HG02852 (cell line): ENCODE data around the gene ZNF407.

Experiments used
- ATAC-seq: cut with Tn5 transposase; IDR thresholded peaks from one replicate; pipeline ENCODE4 v1.9.1; 2021; ENCODE audit warnings: mild to moderate bottlenecking, moderate library complexity; ENCODE audit not compliant: unreplicated experiment

ZNF407 gene

GRCh38 chr18:74869904-74870863 is 272.5 kb downstream of the ZNF407 start:
- peak; percentile 87 for ATAC-seq

GRCh38 chr18:74870950-74871349 is 273.3 kb downstream of the ZNF407 start:
- ATAC-seq: no peak

GRCh38 chr18:74873629-74874028 is 276.0 kb downstream of the ZNF407 start:
- no peak for ATAC-seq

GRCh38 chr18:74874351-74874750 is 276.7 kb downstream of the ZNF407 start:
- no peak for ATAC-seq

- no peak for ATAC-seq
Observed at GRCh38 chr18:74876630-74877243, 279.1 kb downstream of the ZNF407 start.

GRCh38 chr18:74878267-74878666 is 280.6 kb downstream of the ZNF407 start:
- no peak for ATAC-seq

GRCh38 chr18:74880706-74881278 is 283.1 kb downstream of the ZNF407 start:
- ATAC-seq: no peak

- no peak for ATAC-seq
Observed at GRCh38 chr18:74892066-74892627, 294.5 kb downstream of the ZNF407 start.

- no peak for ATAC-seq
Observed at GRCh38 chr18:74895686-74896085, 298.0 kb downstream of the ZNF407 start.

- ATAC-seq: no peak
Observed at GRCh38 chr18:74896390-74896991, 298.8 kb downstream of the ZNF407 start.

- no peak for ATAC-seq
Observed at GRCh38 chr18:74897971-74898657, 300.4 kb downstream of the ZNF407 start.

GRCh38 chr18:74898965-74899364 is 301.3 kb downstream of the ZNF407 start:
- ATAC-seq: no peak

GRCh38 chr18:74899554-74899953 is 301.9 kb downstream of the ZNF407 start:
- ATAC-seq: no peak

- no peak for ATAC-seq
Observed at GRCh38 chr18:74901362-74902146, 303.9 kb downstream of the ZNF407 start.

- ATAC-seq: no peak
Observed at GRCh38 chr18:74902147-74902455, 304.4 kb downstream of the ZNF407 start.

GRCh38 chr18:74905247-74905646 is 307.6 kb downstream of the ZNF407 start:
- ATAC-seq: no peak

- ATAC-seq: no peak
Observed at GRCh38 chr18:74906184-74906583, 308.5 kb downstream of the ZNF407 start.

GRCh38 chr18:74914052-74914591 is 316.5 kb downstream of the ZNF407 start:
- no peak for ATAC-seq

- no peak for ATAC-seq
Observed at GRCh38 chr18:74914648-74915047, 317.0 kb downstream of the ZNF407 start.
